Activated naive CD4-positive, alpha-beta T cell treated with anti-CD3 and anti-CD28 coated beads, Interleukin-2, amount 50 U/mL, for 72 hours (primary cell): Measurements from ENCODE around the gene HLA-DRB1. TPM values are rescaled to one million over a fixed set of nuclear protein-coding genes. Genes with fewer than 3 reads are reported as not detected.
"Not testable (repeated sequence)": the region's sequence is repeated elsewhere in the genome, so short reads cannot be mapped to it uniquely, and the experiment has no call there.

Source experiments
- ATAC-seq, 2 donors: fragments of 150-1000 bp; cut with Tn5 transposase; 2 replicates each; pipeline ENCODE4 v1.10.0; 2021; ENCODE audit warnings: mild to moderate bottlenecking in 2 of 2, moderate library complexity in 2 of 2
- DNase-seq, 2 donors: peaks; one replicate each; pipeline ENCODE4 v3.0.0; 2021 to 2022; ENCODE audit warnings: low spot score in 2 of 2
- H3K27ac Mint-ChIP-seq, 2 donors: one replicate each; pipeline ENCODE4 v1.8.0; 2022; ENCODE audit warnings: mild to moderate bottlenecking in 2 of 2, mixed read lengths in 2 of 2
- H3K36me3 Mint-ChIP-seq, 2 donors: one replicate each; pipeline ENCODE4 v1.8.0; 2022; ENCODE audit warnings: mixed read lengths in 2 of 2
- H3K9me3 Mint-ChIP-seq, 2 donors: one replicate each; pipeline ENCODE4 v1.8.0; 2022; ENCODE audit warnings: mixed read lengths in 2 of 2
- total RNA-seq, 2 donors: library from RNA; stranded (reverse); gene quantifications; one replicate each; pipeline ENCODE4 v1.2.3, GENCODE V29; 2022

Gene HLA-DRB1
- total RNA-seq: 1 to 10 TPM; 4.4 to 9.5 TPM

GRCh38 chr6:32589596-32590449 lies at the start of gene HLA-DRB1:
Gene HLA-DRB1, minus strand, starts transcription at chr6:32589848. Its CDS starts 106 bp downstream, at chr6:32589742.
- ATAC-seq: peak; percentile 95 to 98
- Mint-ChIP-seq H3K27ac (peak within 1 kb of the TSS in 1 of 2 donors; percentile 22), H3K9me3 (no peaks in the 10 kb centered on the region), H3K36me3 (no peaks in the 10 kb centered on the region)
- DNase-seq: peak in 1 of 2 donors; percentile 12

- DNase-seq: no peak
- Mint-ChIP-seq H3K27ac (peak overlapping the region in 1 of 2 donors; percentile 23), H3K9me3 (no peaks in the 10 kb centered on the region), H3K36me3 (no peaks in the 10 kb centered on the region)
- no peak for ATAC-seq
Observed at GRCh38 chr6:32638532-32639219, 49.0 kb upstream of the HLA-DRB1 start.

DNA sequence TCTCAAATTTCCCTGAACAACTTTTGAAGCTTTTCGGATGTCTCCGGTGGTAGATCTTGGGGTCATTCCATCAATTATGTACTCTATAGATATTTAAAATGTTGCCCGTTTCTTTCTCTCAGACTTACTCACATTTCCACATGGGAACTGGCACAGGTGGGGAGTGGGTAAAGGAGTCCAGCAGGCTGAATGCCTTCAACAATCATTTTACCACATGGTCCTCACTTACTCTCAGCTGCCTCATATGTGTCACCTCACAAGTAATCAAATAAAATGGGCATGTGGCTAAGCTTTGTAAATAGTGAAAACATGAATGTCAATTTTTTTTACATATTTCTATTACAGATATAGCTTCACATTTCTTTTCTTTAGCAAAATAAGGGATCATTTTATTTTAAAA lies 48.2 kb upstream of the HLA-DRB1 start:
- no peaks in the 10 kb centered on the region for H3K9me3 Mint-ChIP-seq
- H3K36me3 Mint-ChIP-seq: no peaks in the 10 kb centered on the region
- DNase-seq (no peak), ATAC-seq (no peak)
- H3K27ac Mint-ChIP-seq: no peak overlapping the region

DNA sequence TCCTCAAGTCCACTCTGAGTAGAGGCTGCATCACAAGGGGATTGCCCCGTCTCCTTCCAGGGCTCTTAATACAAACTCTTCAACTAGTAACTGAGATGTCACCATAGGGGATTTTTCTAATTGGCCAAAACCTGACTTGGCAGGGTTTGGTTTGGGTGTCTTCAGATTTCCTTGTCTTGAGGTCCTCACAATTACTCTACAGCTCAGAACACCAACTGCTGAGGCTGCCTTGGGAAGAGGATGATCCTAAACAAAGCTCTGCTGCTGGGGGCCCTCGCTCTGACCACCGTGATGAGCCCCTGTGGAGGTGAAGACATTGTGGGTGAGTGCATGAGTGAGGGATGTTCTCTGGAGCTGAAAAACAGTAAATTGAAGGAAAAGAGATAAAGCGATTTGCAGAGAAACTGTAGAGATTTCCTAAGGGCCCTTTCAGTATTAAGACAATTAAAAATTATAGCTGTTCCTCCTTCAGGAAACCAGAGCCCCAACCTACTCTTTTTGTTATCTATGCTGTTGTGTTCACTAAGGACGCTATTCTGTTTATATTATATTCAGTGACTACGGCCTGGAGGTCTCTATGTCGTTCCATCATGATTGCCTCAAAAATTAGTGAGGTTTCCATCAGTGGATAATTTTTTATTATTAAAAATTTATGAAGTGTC lies 47.7 kb upstream of the HLA-DRB1 start, which contains the start of gene HLA-DQA1:
HLA-DQA1 (plus strand) TSS at position 188 of the 662 bp plus-strand sequence; CDS start at position 241, 53 bp downstream.
- no peaks in the 10 kb centered on the region for H3K36me3 Mint-ChIP-seq
- DNase-seq: no peak
- ATAC-seq: no peak
- H3K27ac Mint-ChIP-seq: no peak within 1 kb of the TSS
- H3K9me3 Mint-ChIP-seq: no peaks in the 10 kb centered on the region

- ATAC-seq (no peak), DNase-seq (no peak)
- Mint-ChIP-seq H3K36me3 (no peaks in the 10 kb centered on the region), H3K9me3 (no peaks in the 10 kb centered on the region), H3K27ac (no peak overlapping the region)
Observed at GRCh38 chr6:32635526-32636123, 46.0 kb upstream of the HLA-DRB1 start.

- DNase-seq, H3K9me3 Mint-ChIP-seq, H3K27ac Mint-ChIP-seq, H3K36me3 Mint-ChIP-seq, ATAC-seq: not testable (repeated sequence)
Observed at GRCh38 chr6:32629793-32630192, 40.1 kb upstream of the HLA-DRB1 start.

DNA sequence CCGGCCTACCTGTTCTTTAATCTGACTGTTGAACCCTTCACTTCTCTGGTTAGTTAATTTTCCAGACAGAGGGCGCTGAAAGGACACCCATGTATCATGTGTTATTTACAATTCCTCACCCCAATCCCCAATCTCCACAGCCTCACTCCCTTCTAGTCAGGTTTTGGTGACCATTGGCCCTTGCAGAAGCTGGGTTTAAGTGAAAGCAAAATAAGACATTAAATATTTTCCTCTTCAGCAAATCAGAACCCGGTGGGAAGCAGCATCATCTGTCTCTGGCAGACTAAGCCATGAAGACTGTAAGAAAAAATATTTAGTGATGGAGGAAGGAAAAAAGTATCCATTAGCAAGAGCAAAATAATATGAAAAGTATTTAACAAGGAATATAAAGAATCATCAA lies 38.2 kb upstream of the HLA-DRB1 start:
- peak overlapping the region in 1 of 2 donors; percentile 67 for H3K27ac Mint-ChIP-seq
- H3K36me3 Mint-ChIP-seq: no peaks in the 10 kb centered on the region
- no peak for DNase-seq
- no peak for ATAC-seq
- H3K9me3 Mint-ChIP-seq: no peaks in the 10 kb centered on the region

- Mint-ChIP-seq H3K9me3 (no peaks in the 10 kb centered on the region), H3K27ac (no peak overlapping the region), H3K36me3 (no peaks in the 10 kb centered on the region)
- DNase-seq (no peak), ATAC-seq (peak; percentile 38 to 65)
Observed at GRCh38 chr6:32627249-32627648, 37.6 kb upstream of the HLA-DRB1 start.

DNA sequence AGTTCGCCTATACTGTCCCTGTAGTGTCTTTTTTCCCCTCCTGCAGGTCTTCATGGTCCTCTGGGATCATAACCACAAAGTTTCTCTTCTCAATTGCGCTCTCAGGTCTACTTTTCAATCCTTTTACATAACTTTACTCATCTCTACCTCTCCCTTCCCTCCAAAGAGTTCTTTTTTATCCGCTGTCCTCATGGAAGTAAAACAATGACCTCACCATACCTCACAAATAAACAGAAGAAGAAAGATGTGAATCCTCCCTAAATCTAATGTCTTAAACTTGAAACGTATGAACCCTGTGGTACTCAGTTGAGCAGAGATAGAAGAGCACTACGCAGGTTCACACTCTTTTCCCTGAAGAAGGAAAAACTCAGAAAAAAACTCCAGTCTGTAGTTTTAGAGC lies 35.5 kb upstream of the HLA-DRB1 start:
- H3K9me3 Mint-ChIP-seq: no peaks in the 10 kb centered on the region
- H3K27ac Mint-ChIP-seq: no peak overlapping the region
- ATAC-seq (no peak), DNase-seq (no peak)
- no peaks in the 10 kb centered on the region for H3K36me3 Mint-ChIP-seq

DNA sequence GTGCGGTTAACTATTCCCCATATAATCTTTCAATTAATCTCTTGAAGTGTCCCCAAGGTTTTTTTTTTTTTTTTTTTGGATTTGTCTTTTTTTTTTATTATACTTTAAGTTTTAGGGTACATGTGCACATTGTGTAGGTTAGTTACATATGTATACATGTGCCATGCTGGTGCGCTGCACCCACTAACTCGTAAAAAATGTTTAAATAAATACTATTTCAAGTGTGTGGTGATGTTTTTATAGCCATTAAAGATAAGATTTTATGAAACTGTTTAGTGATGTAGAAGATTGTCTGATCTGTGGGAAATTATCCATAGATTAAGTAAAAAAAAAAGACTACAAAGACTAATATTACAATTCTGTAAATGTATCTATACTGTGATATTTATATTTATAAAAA lies 34.9 kb upstream of the HLA-DRB1 start:
- DNase-seq (no peak), ATAC-seq (no peak)
- no peak overlapping the region for H3K27ac Mint-ChIP-seq
- no peaks in the 10 kb centered on the region for H3K9me3 Mint-ChIP-seq
- H3K36me3 Mint-ChIP-seq: no peaks in the 10 kb centered on the region

DNA sequence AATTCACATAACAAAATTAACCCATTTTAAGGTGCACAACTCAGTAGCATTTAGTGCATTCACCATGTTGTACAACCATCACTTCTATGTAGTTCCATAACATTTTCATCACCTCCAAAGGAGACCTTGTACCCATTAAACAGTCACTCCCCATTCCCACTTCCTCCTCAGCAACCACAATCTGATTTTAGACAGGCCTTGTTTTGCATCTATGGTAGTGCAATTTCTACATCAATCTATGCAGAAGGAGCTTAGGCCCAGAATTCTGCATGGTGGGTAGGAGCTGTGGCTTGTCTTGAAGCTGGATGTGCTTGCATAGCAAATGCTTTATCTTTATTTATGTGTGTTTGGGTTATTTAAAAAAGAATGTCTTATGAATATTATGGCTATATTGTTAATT lies 34.0 kb upstream of the HLA-DRB1 start:
- H3K27ac Mint-ChIP-seq: no peak overlapping the region
- H3K36me3 Mint-ChIP-seq: peaks cover 0 to 3% of the 10 kb centered on the region in 2 donors
- no peaks in the 10 kb centered on the region for H3K9me3 Mint-ChIP-seq
- ATAC-seq: peak in 1 of 2 donors; percentile 6
- DNase-seq: no peak

- H3K9me3 Mint-ChIP-seq: peaks cover 0 to 6% of the 10 kb centered on the region in 2 donors
- H3K36me3 Mint-ChIP-seq: peaks cover 0 to 12% of the 10 kb centered on the region in 2 donors
- DNase-seq (peak in 1 of 2 donors; percentile 21), ATAC-seq (peak; percentile 80 to 92)
- peak overlapping the region; percentile 86 to 89 for H3K27ac Mint-ChIP-seq
Observed at GRCh38 chr6:32622545-32623401, 33.1 kb upstream of the HLA-DRB1 start.

- peaks cover 0 to 19% of the 10 kb centered on the region in 2 donors for H3K36me3 Mint-ChIP-seq
- peaks cover 0 to 13% of the 10 kb centered on the region in 2 donors for H3K9me3 Mint-ChIP-seq
- ATAC-seq (no peak), DNase-seq (no peak)
- no peak overlapping the region for H3K27ac Mint-ChIP-seq
Observed at GRCh38 chr6:32621372-32621771, 31.7 kb upstream of the HLA-DRB1 start.

DNA sequence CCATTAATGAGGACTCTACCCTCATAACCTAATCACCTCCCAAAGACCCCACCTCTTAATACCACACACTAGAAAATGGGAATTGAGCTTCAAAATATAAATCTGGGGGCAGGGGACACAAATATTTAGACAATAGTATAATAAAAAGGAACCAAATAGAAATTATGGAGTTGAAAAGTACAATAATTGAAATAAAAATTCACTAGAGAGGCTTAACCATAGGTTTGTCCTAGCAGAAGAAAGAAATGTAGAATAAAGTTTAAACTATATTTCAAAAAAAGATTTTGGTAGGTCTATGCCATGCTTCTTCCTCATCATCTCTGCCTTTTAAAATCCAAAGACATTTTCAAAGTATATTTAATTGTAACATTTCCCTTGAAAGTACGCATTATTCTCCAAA lies 28.1 kb upstream of the HLA-DRB1 start:
- H3K9me3 Mint-ChIP-seq: peaks cover 4 to 13% of the 10 kb centered on the region in 2 donors
- DNase-seq (no peak), ATAC-seq (no peak)
- peaks cover 0 to 25% of the 10 kb centered on the region in 2 donors for H3K36me3 Mint-ChIP-seq
- H3K27ac Mint-ChIP-seq: no peak overlapping the region

DNA sequence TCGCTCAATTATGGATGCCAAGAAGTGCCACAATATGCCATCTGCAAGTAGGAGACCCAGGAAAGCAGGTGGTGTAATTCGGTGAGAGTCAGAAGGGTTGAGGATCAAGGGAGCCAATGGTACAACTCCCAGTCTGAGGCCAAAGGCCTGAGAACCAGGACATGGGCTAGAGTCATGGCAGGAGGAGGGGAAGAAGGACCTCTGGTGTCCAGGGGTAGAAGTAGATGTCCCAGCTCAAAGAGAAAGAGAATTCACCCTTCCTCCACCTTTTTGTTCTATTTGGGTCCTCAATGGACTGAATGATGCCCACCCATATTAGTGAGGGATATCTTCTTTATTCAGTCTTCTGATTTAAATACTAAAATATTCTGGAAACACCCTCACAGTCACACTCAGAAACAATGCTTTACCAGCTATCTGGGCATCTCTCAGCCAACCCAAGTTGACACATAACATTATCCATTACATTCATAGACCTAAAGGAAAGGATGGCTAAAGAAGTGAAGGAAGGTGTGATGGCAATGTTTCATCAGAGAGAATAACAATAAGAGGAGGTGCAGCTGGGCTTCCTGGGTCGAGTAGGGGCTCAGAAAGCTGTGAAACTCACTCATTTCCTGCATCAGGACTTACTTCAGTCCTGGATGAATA lies 26.4 kb upstream of the HLA-DRB1 start:
- peak; percentile 47 to 81 for ATAC-seq

More for the DNA sequence above, 26.4 kb upstream of the HLA-DRB1 start:
- peaks cover 4 to 17% of the 10 kb centered on the region in 2 donors for H3K9me3 Mint-ChIP-seq
- H3K36me3 Mint-ChIP-seq: peaks cover 0 to 25% of the 10 kb centered on the region in 2 donors
- H3K27ac Mint-ChIP-seq: no peak overlapping the region
- no peak for DNase-seq
